Right renal pelvis (tissue), 4 donors: ENCODE results near the gene GABRD. TPM values are rescaled to one million over a fixed set of nuclear protein-coding genes. Genes with fewer than 3 reads are reported as not detected.

ENCODE experiments used
- DNase-seq, 4 donors: peaks; one replicate each; pipeline ENCODE4 v3.0.0-alpha.2; 2013; ENCODE audit warnings: low read depth in 4 of 4, low spot score in 3 of 4, missing footprints in 1 of 4
- polyA plus RNA-seq, 4 donors: library from polyadenylated mRNA; unstranded; fragments of 120-200 nt; gene quantifications; one replicate each; pipeline ENCODE4 v1.2.1, GENCODE V29; 2013; ENCODE audit not compliant: insufficient read length in 4 of 4

GABRD gene
- polyA plus RNA-seq, 4 donors: 1.3 to 3.1 (median 1.7) TPM

GRCh38 chr1:2050793-2051682 lies 31.9 kb downstream of the GABRD start:
- DNase-seq: no peak

GRCh38 chr1:2052054-2052679 lies 33.0 kb downstream of the GABRD start:
- no peak for DNase-seq

GRCh38 chr1:2052756-2053155 lies 33.6 kb downstream of the GABRD start:
- no peak for DNase-seq

- DNase-seq: no peak
Measured at GRCh38 chr1:2053217-2053616, 34.1 kb downstream of the GABRD start.

- no peak for DNase-seq
Measured at GRCh38 chr1:2053784-2054376, 34.7 kb downstream of the GABRD start.

- no peak for DNase-seq
Measured at GRCh38 chr1:2054560-2054959, 35.4 kb downstream of the GABRD start.

GRCh38 chr1:2055911-2056575 lies 36.9 kb downstream of the GABRD start:
- no peak for DNase-seq

- DNase-seq: no peak
Measured at GRCh38 chr1:2056955-2057590, 37.9 kb downstream of the GABRD start.

- no peak for DNase-seq
Measured at GRCh38 chr1:2059290-2059953, 40.3 kb downstream of the GABRD start.

- DNase-seq: no peak
Measured at GRCh38 chr1:2060072-2060471, 40.9 kb downstream of the GABRD start.

- no peak for DNase-seq
Measured at GRCh38 chr1:2060535-2060934, 41.4 kb downstream of the GABRD start.

GRCh38 chr1:2061065-2061778 lies 42.1 kb downstream of the GABRD start:
- DNase-seq: no peak

- no peak for DNase-seq
Measured at GRCh38 chr1:2065699-2066098, 46.6 kb downstream of the GABRD start.

GRCh38 chr1:2067393-2067792 lies 48.2 kb downstream of the GABRD start:
- DNase-seq: no peak

- DNase-seq: no peak
Measured at GRCh38 chr1:2067981-2068380, 48.8 kb downstream of the GABRD start.

GRCh38 chr1:2068951-2069350 lies 49.8 kb downstream of the GABRD start:
- DNase-seq: no peak

GRCh38 chr1:2070016-2070415 lies 50.9 kb downstream of the GABRD start:
- DNase-seq: no peak

- DNase-seq: no peak
Measured at GRCh38 chr1:2070800-2071530, 51.8 kb downstream of the GABRD start.
